NCI-H2171 (cell line): Measurements from ENCODE around the gene CSRP1.
"Not testable (repeated sequence)": the region's sequence is repeated elsewhere in the genome, so short reads cannot be mapped to it uniquely, and the experiment has no call there.

Source experiments
- DNase-seq: peaks from one replicate; lab custom pipeline; 2025; lab: John Stamatoyannopoulos, UW

Gene CSRP1

DNA sequence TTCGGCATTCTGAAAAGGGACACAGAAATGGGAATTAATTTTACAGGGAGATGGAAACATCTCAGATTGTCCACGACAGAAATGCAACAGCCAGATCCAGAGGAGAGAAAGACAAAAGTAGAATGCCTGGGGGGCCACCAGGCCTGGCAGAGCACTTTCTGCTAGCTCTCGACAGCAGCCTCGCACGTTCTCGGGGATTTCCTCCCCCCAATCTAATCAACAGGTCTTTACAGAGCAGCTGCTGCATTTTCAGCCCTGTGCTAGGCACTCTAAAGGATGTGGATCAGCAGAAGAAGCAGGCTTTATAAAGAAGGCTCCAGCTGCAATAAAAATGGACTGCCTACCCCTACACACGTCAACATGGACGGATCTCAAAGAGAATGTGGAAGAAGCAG lies 10.6 kb downstream of the CSRP1 start:
- DNase-seq, result no peak

DNA sequence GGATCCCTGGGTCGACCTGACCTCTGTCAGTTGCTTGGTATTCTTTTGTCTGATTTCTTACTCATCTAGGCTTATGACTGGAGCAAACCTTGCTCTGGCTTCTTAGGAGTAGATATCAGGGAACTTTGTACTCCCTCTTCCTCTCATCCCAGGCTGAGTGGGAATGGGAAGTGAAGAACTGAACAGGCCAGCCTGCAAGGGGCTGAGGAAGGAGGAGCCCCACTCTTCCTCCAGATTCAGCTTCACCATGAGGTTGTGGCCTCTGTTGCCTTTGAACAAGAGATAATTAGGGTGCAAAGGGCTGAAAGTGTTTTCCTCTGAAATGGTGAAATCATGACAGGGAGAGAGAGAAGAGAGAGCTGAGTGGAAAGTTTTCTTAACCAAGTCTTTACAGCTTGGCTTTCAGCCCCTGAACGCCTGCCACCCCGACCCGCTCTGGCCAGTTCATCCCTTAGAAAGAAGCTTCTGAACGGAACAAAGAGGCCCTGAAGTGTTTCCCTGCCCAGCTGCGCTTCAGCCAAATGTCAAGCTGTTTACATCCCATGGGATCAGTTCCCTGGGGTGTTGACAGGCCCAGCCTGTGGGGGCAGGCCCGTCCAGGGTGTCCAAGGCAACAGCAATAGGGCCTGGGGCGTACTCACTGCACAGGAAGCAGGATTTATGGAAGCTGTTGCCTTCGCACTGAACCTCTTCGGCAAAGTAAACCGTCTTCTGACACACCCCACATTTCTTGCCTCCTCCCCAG lies 11.2 kb downstream of the CSRP1 start:
- DNase-seq, result peak; percentile 24

DNA sequence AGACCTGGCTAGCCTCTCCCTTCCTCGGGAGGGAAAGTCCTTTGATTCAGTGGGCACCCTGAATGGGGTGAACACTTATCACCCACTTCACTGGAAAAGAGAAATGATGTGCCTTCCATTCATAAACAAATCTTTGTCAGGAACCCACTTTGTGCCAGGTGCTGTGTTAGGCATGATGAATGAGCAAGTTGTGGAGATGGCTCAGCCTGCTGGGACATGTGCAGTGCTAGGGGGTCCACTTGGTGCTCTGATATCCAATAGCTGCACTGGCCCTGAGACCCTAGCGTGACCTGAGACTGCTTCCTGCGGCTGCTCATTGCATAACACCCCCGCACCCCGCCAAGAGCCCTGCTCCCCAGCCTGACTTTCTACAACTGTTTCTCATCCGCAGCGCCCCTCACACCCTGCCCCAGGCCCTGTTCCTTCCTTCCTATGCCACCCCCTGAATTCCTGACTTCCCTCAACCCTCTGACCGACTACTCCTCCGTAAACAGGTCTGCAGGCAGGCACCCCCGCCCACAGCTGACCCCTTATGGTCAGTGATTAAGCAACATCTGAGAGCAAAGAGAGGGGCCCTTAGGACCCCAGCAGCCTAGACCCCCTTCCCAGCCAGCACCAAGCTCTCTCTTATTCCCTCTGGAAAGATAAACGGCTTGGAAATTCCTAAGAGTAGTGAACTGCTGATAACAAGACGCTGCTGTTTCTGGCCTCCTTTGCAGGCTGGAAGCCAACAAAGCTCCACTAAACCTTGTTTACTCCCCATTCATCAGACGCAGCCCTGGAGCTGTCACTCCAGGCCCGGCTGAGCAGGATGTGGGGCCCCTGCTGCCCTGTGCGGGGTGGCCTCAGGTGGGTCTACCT lies 12.9 kb downstream of the CSRP1 start:
- no peak for DNase-seq

- DNase-seq, result not testable (repeated sequence)
Measured at GRCh38 chr1:201493026-201493656, 13.8 kb downstream of the CSRP1 start.

DNA sequence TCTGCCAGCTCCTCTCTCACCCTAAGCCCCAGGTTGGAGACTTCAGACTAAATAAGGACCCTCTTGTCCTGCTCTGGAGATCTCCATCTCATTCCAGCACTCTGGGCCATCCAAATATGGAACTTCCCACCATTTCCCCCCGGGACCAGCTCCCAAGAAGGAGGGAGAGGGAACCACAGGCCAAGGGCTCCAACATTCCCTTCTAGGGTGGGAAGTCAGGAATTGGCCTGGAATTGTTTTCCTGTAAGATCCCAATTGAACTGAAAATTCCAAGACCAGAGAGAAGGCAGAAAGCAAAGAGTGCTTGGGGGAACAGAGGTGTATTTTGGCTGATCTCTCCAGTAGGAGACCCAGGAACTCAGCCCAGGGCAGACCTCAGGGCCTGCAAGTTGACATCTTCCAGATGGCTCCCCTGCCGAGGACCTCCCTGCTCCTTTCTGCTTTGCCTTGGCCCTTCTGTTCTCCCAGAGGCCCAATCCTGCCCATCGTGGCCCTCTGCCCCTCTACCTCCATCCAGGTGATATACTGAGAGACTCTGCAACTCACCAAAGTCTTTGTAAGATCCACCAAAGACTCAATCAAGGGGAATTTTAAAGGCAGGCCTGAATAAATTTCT lies 14.9 kb downstream of the CSRP1 start:
- DNase-seq, result no peak

- DNase-seq, result no peak
Measured at GRCh38 chr1:201490708-201491131, 16.2 kb downstream of the CSRP1 start.

GRCh38 chr1:201489643-201490261 lies 17.2 kb downstream of the CSRP1 start:
- no peak for DNase-seq

DNA sequence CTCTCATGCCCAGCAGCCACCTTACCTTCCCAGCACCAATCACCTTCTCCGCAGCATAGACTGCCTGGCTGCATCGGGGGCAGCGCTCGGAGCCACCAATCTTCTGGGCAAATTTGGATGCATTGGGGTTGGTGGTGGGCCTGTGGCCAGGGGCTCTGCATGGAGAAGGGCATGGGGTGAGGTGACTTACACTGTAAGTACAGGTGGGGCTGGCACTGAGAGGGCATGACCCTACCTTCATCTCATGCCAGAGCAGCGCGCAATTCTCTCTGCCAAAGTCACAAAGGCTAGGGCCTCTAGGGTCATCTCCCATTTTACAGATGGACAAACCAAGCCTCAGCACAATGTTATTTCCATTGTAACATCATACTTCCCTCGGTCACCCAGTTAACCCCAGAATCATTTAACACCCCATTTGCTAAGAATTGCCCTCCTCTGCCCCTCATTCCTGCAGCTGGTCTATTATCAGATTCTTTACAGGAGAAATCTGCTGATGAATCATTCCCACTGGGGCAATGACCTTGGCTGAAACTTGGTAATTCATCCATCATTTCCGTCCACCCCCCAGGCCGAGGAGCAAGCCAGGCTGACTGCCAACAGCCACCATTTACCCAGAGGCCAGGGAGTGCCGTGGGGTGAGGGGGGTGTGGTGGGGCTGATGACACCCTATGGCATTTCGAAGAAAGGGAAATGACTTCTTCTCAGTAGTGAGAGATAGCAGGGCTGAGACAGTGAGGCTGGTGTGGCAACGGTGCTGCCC lies 17.9 kb downstream of the CSRP1 start:
- DNase-seq, result no peak

DNA sequence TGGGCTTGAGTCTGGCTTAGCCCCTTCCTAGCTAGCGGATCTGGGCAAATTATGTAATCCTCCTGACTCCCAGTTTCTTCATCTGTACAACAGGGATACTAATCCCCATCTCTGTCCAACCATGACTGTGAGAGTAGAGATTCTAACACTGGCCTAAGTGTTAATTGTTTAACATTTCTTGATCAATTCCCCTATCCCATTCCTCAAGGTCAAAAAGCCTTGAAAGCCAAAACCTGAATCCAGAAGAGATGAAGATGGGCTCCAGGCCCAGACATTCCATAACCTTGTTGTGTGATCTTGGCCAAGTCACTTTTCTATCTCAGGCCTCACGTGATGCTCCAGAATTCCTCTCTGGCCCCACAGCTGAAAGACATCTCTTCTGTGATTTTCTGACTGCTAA lies 19.2 kb downstream of the CSRP1 start:
- DNase-seq, result no peak

- no peak for DNase-seq
Measured at GRCh38 chr1:201486187-201486586, 20.7 kb downstream of the CSRP1 start.

DNA sequence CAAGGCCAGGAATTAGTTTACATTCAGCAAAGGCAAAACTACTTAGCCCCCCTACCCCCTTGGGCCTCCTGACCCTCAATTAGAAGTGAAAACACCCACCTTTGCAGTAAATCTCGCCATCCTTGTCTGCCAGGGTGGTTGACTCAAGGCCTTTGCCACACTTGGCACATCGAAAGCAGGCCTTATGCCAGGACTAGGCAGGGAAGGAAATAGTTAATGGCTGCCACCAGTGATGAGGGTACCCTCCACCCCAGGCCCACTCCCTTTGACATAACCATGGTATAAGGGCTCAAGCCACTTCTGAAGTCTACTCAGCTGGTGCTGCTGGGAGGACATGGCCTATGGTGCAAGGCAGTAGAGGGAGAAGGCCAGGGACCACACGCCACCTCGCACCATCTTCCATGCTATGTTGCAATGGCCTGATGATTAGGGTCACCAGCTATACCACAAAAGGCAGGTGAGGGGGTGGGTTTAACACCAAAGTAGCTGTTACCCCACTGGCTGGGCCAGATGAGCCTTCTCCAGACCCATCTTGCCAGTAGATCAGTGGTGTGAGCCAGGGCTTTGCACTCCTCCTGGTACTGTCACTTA lies 21.6 kb downstream of the CSRP1 start:
- DNase-seq, result no peak

DNA sequence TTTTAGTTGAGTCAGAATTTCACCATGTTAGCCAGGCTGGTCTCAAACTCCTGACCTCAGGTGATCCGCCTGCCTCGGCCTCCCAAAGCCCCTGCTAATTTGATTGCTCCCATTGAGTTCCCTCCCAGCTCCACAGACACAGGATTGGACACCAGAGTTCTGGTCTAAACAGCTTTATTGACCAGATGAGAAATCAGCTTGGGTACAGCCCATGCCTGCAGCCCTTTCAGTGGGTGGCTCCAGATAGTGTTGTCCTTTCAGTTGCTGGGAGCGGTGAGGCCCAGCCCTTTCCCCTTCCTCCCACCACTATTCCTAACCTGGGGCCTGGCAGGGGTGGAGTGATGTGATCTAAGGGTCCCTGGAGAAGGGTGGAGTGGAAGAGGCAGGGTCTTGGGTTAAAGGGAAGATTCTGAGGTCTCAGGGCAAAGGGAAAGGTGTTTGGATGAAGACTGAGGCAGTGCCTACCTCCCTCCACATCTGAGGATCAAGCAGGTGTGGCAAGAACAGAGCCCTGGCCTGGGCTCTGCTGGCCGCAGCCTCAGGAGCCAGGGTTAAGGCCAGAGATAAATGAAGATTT lies 23.5 kb downstream of the CSRP1 start:
- no peak for DNase-seq

DNA sequence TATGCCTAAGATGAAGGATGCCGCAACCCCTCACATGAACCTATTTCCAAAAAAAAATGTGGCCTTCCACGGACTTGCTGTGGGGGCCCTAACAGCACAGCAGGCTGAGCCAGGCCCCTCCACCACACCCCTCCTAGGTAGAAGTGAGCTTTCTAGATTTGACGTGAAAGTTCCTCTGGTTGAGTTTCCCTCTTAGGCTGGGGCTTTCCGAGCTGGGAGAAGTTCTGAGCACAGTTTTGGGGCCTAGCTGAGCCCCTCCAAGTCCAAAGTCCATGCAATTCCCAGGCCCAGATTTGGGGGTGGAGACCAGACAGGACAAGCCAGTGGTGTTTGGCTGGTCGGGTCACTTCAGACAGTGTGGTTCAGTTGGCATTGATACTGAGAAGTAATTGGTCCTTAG lies 24.2 kb downstream of the CSRP1 start:
- no peak for DNase-seq

DNA sequence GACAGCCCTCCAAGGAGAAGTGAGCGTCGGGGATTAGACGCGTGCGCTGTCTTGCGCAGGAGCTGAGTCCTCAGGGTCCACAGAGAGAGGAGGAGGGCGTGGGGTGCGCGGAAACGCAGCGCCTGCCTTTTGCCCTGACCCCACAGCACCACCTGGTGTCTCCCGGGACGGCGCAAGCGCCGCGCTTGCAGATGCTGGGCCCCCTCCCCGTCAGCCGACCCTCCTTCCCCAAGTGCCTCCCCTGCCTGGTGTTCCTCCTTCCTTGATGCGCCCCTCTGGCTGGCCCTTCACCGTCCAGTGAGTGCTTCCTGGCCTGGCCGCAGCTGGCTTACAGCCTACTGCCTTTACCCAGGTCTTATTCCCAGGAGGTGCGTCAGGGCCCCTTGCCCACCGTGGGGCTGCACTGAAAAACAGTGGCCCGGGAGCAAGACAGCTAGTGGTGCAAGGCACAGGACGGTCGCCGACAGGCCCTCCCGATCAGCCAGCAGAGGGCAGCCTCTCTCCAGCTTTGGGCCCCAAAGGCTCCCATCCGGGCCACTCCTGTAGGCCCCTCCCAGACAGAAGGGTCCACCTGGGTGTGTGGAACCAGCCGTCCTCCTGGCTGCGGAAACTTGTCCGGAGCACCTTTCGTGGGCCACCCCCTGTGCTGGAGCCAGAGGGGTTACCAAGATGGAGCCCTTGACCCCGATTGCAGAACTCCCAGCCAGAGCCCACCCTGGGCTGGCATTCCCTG lies 25.0 kb downstream of the CSRP1 start:
- DNase-seq, result peak; percentile 25

- DNase-seq, result no peak
Measured at GRCh38 chr1:201481004-201481380, 25.9 kb downstream of the CSRP1 start.

DNA sequence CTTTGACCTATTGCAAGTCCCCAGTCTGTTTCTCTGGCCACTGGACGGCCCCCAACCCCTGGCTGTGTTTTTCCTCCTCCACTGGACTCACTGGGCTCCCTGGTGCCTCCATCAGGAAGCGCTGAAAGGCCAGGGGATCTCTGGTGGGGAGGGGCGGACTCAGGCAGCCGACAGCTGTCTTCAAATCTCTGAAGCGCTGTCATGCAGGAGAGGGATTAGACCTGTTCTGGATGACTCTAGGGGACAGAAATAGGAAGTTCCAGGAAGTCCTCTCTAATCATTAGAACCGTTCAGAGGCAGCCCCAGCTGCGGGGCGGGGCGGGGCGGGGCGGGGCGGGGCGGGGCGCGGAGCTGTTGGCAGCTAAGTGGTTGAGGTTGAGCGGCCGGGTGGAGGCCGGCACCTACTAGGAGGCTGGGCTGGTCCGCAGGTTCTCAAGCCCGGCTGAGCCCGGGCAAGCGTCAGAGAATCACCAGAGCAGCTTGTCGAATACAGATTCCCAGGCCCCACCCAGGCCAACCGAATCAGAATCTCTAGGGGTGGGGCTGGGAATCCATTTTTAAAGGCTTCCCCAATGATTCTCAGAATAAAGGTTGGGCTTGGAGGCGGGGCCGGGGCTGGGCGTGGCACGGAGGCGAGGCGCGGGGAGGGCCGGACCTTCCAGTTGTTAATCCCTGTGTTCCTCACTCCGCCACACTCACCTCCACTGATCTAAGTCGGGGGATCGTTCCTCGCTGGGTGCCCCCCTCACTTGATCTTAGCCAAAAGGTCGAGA lies 26.5 kb downstream of the CSRP1 start:
- peak; percentile 60 for DNase-seq

DNA sequence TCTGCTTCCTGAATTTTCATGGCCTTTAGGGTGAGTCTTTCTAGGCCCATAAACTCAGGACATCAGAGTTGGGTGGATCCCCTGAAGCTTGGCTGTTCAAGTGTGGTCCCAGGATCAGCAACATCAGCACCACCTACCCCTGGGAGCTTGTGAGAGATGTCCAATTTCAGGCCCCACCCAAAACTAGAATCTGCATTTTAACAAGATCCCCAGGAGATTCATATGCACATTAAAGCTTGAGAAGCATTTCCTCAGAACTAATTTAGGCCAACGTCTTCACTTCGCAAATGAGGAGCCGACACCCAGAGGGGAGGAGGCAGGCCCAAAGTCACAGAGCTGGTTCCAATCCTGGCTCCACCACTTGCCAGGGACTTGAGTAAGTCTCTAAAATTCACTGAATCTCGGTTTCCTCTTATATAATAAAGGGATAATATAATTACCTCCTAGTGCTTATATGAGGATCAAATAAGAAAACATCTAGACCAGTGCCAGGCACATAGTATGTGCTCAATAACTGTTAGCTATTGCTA lies 27.7 kb downstream of the CSRP1 start:
- DNase-seq, result no peak

DNA sequence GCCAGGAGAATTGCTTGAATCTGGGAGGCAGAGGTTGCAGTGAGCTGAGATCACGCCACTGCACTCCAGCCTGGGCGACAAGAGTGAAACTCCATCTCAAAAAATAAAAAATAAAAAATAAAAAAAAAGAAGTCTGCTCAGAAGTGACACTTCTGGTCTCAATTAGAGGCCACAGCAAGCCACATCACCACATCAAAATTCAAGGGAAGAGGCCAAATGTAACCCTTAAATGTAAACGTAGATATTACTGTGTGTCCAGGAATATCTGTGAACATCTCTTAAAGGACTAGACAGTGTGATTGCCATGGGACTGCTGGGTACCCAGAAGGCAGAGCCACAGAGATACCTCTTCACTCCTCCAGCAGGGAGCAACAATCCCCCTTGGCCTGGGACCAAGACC lies 28.3 kb downstream of the CSRP1 start:
- not testable (repeated sequence) for DNase-seq
